H1 (cell line): Measurements from ENCODE around the gene MCC. TPM values are rescaled to one million over a fixed set of nuclear protein-coding genes. Genes with fewer than 3 reads are reported as not detected.

Source experiments
- CTCF ChIA-PET: fragments of 300-600 bp; sonication (Branson Sonifier 250); formaldehyde crosslinking; loops from one replicate; lab custom pipeline; 2021; ENCODE audit not compliant: partially characterized antibody; lab: Charles Lee
- POLR2A ChIA-PET: fragments of 300-600 bp; sonication (Branson Sonifier 250); formaldehyde crosslinking; loops from one replicate; lab custom pipeline; 2021; ENCODE audit warnings: inconsistent platforms; ENCODE audit not compliant: partially characterized antibody; lab: Charles Lee
- DNase-seq, 2 experiments: peaks; one replicate each; pipeline versions ENCODE4 v3.0.0 to v3.0.0-alpha.2; 2010 to 2022; ENCODE audit warnings: low spot score in 2 of 2, low read depth in 1 of 2, mixed read lengths in 1 of 2
- FAIRE-seq: peaks from 2 replicates; lab custom pipeline; 2011; peaks lifted over from hg19 to GRCh38; lab: Jason Lieb, UNC
- H2AFZ ChIP-seq: 2 replicates; pipeline ENCODE4 v1.8.1; 2012; ENCODE audit warnings: low read length, inconsistent platforms
- H2AK5ac ChIP-seq: 2 replicates; pipeline ENCODE4 v1.6.1; 2013; ENCODE audit warnings: low read depth, low read length
- H2BK120ac ChIP-seq: replicated peaks from 2 replicates; pipeline ENCODE3; 2013; ENCODE audit warnings: low read depth, low read length, inconsistent platforms
- H2BK12ac ChIP-seq: 2 replicates; pipeline ENCODE4 v1.6.1; 2013; ENCODE audit warnings: low read depth, low read length
- H2BK15ac ChIP-seq: 2 replicates; pipeline ENCODE4 v1.6.1; 2013; ENCODE audit warnings: low read length
- H2BK20ac ChIP-seq: 2 replicates; pipeline ENCODE4 v1.6.1; 2013; ENCODE audit warnings: low read length
- H2BK5ac ChIP-seq: 2 replicates; pipeline ENCODE4 v1.6.1; 2013; ENCODE audit warnings: low read depth, low read length
- H3K14ac ChIP-seq: 2 replicates; pipeline ENCODE4 v1.6.1; 2013; ENCODE audit warnings: inconsistent platforms; ENCODE audit not compliant: insufficient read length
- H3K18ac ChIP-seq: 2 replicates; pipeline ENCODE4 v1.6.1; 2013; ENCODE audit warnings: low read length; ENCODE audit errors: extremely low read depth
- H3K23ac ChIP-seq: 2 replicates; pipeline ENCODE4 v1.6.1; 2013; ENCODE audit warnings: inconsistent platforms; ENCODE audit not compliant: insufficient read length
- H3K23me2 ChIP-seq: 2 replicates; pipeline ENCODE4 v1.6.1; 2013; ENCODE audit warnings: low read depth, low read length
- H3K27ac ChIP-seq: 2 replicates; pipeline ENCODE4 v1.6.1; 2011; ENCODE audit warnings: low read depth, low read length, inconsistent platforms
- H3K27me3 ChIP-seq, 4 experiments: replicated peaks in 1 of 4; 1 replicate in 1 of 4; 2 replicates in 3 of 4; pipeline versions ENCODE4 v1.6.1 to v1.8.1; 2011 to 2013; ENCODE audit warnings: low read length in 3 of 4, mild to moderate bottlenecking in 3 of 4, inconsistent platforms in 2 of 4, mixed read lengths in 2 of 4, moderate library complexity in 1 of 4; ENCODE audit not compliant: control insufficient read depth in 3 of 4, insufficient read depth in 3 of 4; ENCODE audit errors: extremely low read depth in 1 of 4
- H3K36me3 ChIP-seq, 4 experiments: 2 replicates each; pipeline versions ENCODE4 v1.6.1 to v1.8.1; 2011 to 2013; ENCODE audit warnings: mild to moderate bottlenecking in 4 of 4, low read length in 3 of 4, moderate library complexity in 2 of 4, control low read depth in 1 of 4, inconsistent platforms in 1 of 4; ENCODE audit not compliant: insufficient read depth in 4 of 4, control insufficient read depth in 2 of 4
- H3K4ac ChIP-seq: replicated peaks from 2 replicates; pipeline ENCODE3; 2013; ENCODE audit warnings: low read length, low read depth, mixed read lengths, inconsistent platforms; ENCODE audit not compliant: insufficient read length
- H3K4me1 ChIP-seq, 4 experiments: replicated peaks in 1 of 4; 1 replicate in 1 of 4; 2 replicates in 3 of 4; pipeline versions ENCODE4 v1.6.1 to v1.8.1; 2011 to 2013; ENCODE audit warnings: low read length in 3 of 4, inconsistent platforms in 2 of 4, mixed read lengths in 1 of 4; ENCODE audit not compliant: insufficient read depth in 4 of 4, control insufficient read depth in 3 of 4
- H3K4me2 ChIP-seq, 2 experiments: 2 replicates each; pipeline versions ENCODE4 v1.6.1 to v1.8.1; 2011 to 2013; ENCODE audit warnings: low read depth in 2 of 2, low read length in 2 of 2, control low read depth in 1 of 2, inconsistent platforms in 1 of 2, mild to moderate bottlenecking in 1 of 2; ENCODE audit not compliant: insufficient read depth in 1 of 2
- H3K4me3 ChIP-seq, 4 experiments: fragments of 200-600, 300-600 bp in 1 of 4; sonication (generic), shearing (Covaris generic), sonication (Bioruptor Twin) in 1 of 4; 2 replicates each; pipeline versions ENCODE4 v1.5.1 to v1.8.1; 2011 to 2016; ENCODE audit warnings: low read length in 4 of 4, low read depth in 3 of 4, control low read depth in 2 of 4, inconsistent platforms in 2 of 4, mild to moderate bottlenecking in 2 of 4, mixed read lengths in 1 of 4, moderate library complexity in 1 of 4; ENCODE audit not compliant: insufficient read depth in 2 of 4; ENCODE audit errors: extremely low read depth in 1 of 4
- H3K56ac ChIP-seq: replicated peaks from 2 replicates; pipeline ENCODE3; 2013; ENCODE audit warnings: low read depth, mild to moderate bottlenecking, mixed read lengths, low read length, inconsistent platforms; ENCODE audit not compliant: insufficient read length
- H3K79me1 ChIP-seq: 2 replicates; pipeline ENCODE4 v1.6.1; 2013; ENCODE audit warnings: low read depth, low read length, control low read depth
- H3K79me2 ChIP-seq, 2 experiments: 2 replicates each; pipeline versions ENCODE4 v1.6.1 to v1.8.1; 2012 to 2013; ENCODE audit warnings: low read length in 2 of 2, mild to moderate bottlenecking in 2 of 2, inconsistent platforms in 1 of 2; ENCODE audit not compliant: insufficient read depth in 2 of 2, control insufficient read depth in 1 of 2
- H3K9ac ChIP-seq, 4 experiments: replicated peaks in 1 of 4; 1 replicate in 1 of 4; 2 replicates in 3 of 4; pipeline versions ENCODE4 v1.6.1 to v1.8.1; 2011 to 2013; ENCODE audit warnings: low read depth in 3 of 4, low read length in 3 of 4, control low read depth in 2 of 4, mild to moderate bottlenecking in 2 of 4, moderate library complexity in 2 of 4, inconsistent platforms in 1 of 4; ENCODE audit errors: extremely low read depth in 1 of 4
- H3K9me3 ChIP-seq, 2 experiments: 2 replicates each; pipeline versions ENCODE4 v1.6.1 to v1.8.1; 2012 to 2013; ENCODE audit warnings: mild to moderate bottlenecking in 2 of 2, moderate library complexity in 2 of 2, control low read depth in 1 of 2, inconsistent platforms in 1 of 2, low read depth in 1 of 2, low read length in 1 of 2, mixed read lengths in 1 of 2; ENCODE audit not compliant: insufficient read depth in 2 of 2
- H4K20me1 ChIP-seq, 2 experiments: replicated peaks in 1 of 2; 2 replicates each; pipeline versions ENCODE3 to v1.8.1; 2011 to 2013; ENCODE audit warnings: inconsistent platforms in 2 of 2, low read length in 2 of 2, mild to moderate bottlenecking in 1 of 2; ENCODE audit not compliant: insufficient read depth in 2 of 2, control insufficient read depth in 1 of 2
- H4K5ac ChIP-seq: 2 replicates; pipeline ENCODE4 v1.6.1; 2013; ENCODE audit warnings: low read length, low read depth, mixed read lengths, inconsistent platforms; ENCODE audit not compliant: insufficient read length
- H4K8ac ChIP-seq: 2 replicates; pipeline ENCODE4 v1.8.0; 2013; ENCODE audit warnings: mild to moderate bottlenecking, moderate library complexity, low read length, inconsistent platforms; ENCODE audit not compliant: insufficient read depth; ENCODE audit errors: extremely low read depth
- H4K91ac ChIP-seq: replicated peaks from 2 replicates; pipeline ENCODE3; 2013; ENCODE audit warnings: low read length, mixed read lengths, inconsistent platforms; ENCODE audit not compliant: insufficient read length
- SP2 ChIP-seq: IDR thresholded peaks from 2 replicates; pipeline ENCODE4 v1.6.1; 2012; ENCODE audit warnings: mild to moderate bottlenecking, low read length, inconsistent platforms
- WGBS, 2 experiments: shearing (Covaris generic) in 1 of 2; methylation state at CpG; one replicate each; pipeline versions ENCODE4 v1.1.6 to v1.1.7; 2013 to 2015; ENCODE audit warnings: low lambda C conversion rate in 2 of 2, mixed read lengths in 2 of 2, inconsistent platforms in 1 of 2, low coverage in 1 of 2, missing lambda C conversion rate in 1 of 2; ENCODE audit not compliant: insufficient replicate concordance in 2 of 2, insufficient coverage in 1 of 2, insufficient read length in 1 of 2; ENCODE audit errors: extremely low coverage in 1 of 2, missing lambda C conversion rate in 1 of 2; 5-methylcytosine and 5-hydroxymethylcytosine counted together
- polyA plus RNA-seq, 7 experiments: library from polyadenylated mRNA; depleted of rRNA in 3 of 7; stranded (reverse) in 5 of 7; unstranded in 2 of 7; fragments of >200 nt in 5 of 7; fragments of 200-250 nt in 2 of 7; gene quantifications; 1 replicate in 5 of 7; 2 replicates in 1 of 7; 4 replicates in 1 of 7; pipeline versions ENCODE4 v1.2.1 to v1.2.3, GENCODE V29; 2011 to 2013; ENCODE audit warnings: missing spikeins in 2 of 7, mixed read lengths in 2 of 7
- total RNA-seq: library from RNA; stranded (reverse); fragmentation: NEBNext Ultra II Directional; extraction: Animal tissue kit (Norgen Biotek cat#: 25700); gene quantifications from 2 replicates; pipeline ENCODE4 v1.2.1, GENCODE V29; 2021

MCC gene
- total and polyA plus RNA-seq, 2 of the 8 experiments (the other 6 are each of a cell fraction or from before 2014, with no cell fraction given), result 2.6 to 18.3 TPM

- H2BK12ac ChIP-seq, result no peak overlapping the region
- TF ChIP-seq SP2, result no peak
- no peak overlapping the region for H4K5ac ChIP-seq
- no peak overlapping the region for H3K14ac ChIP-seq
- ChIA-PET POLR2A (no interaction called here), CTCF (interaction anchor here (0.7 to 2.1 kb wide), 12 partner anchors 10 to 347 kb away, joined by 3 to 7 read pairs (median 4); no protein-coding TSS in a partner anchor)
- no peak overlapping the region for H2AK5ac ChIP-seq
- H3K9ac ChIP-seq, result no peak overlapping the region
- H4K91ac ChIP-seq, result no peak overlapping the region
- no peak overlapping the region for H3K4ac ChIP-seq
- H3K9me3 ChIP-seq, result no peaks in the 10 kb centered on the region
- H4K8ac ChIP-seq, result no peak overlapping the region
- no peaks in the 10 kb centered on the region; a peak in 1 of 8 replicates for H3K36me3 ChIP-seq
- no peaks in the 10 kb centered on the region for H3K23me2 ChIP-seq
- no peaks in the 10 kb centered on the region for H3K27me3 ChIP-seq
- H3K56ac ChIP-seq, result no peak overlapping the region
- H2BK20ac ChIP-seq, result no peak overlapping the region
- DNase-seq, result no peak
- no peak overlapping the region for H3K4me2 ChIP-seq
- FAIRE-seq, result no peak
- 88% methylated on average over 4 of the region's 4 CpGs; no CpG with 5 or more reads in 1 of the 2 experiments for WGBS, 2 experiments
- no peak overlapping the region for H3K18ac ChIP-seq
- H3K4me1 ChIP-seq, result no peaks in the 10 kb centered on the region
- no peak overlapping the region for H3K27ac ChIP-seq
- no peaks in the 10 kb centered on the region for H3K79me1 ChIP-seq
- H3K23ac ChIP-seq, result no peak overlapping the region
- H2BK120ac ChIP-seq, result no peak overlapping the region
- H2BK15ac ChIP-seq, result no peak overlapping the region
- H2AFZ ChIP-seq, result no peak overlapping the region
- H2BK5ac ChIP-seq, result no peak overlapping the region
- H3K79me2 ChIP-seq, result no peaks in the 10 kb centered on the region
- H3K4me3 ChIP-seq, result no peak overlapping the region
- H4K20me1 ChIP-seq, result no peaks in the 10 kb centered on the region
Observed at GRCh38 chr5:113042491-113043243, 445.6 kb downstream of the MCC start.
